Measurements from ENCODE around the gene MPIG6B. TPM values are rescaled to one million over a fixed set of nuclear protein-coding genes. Genes with fewer than 3 reads are reported as not detected.

The MPIG6B gene
- total RNA-seq, 2 donors from 2014 or later, result not detected

DNA sequence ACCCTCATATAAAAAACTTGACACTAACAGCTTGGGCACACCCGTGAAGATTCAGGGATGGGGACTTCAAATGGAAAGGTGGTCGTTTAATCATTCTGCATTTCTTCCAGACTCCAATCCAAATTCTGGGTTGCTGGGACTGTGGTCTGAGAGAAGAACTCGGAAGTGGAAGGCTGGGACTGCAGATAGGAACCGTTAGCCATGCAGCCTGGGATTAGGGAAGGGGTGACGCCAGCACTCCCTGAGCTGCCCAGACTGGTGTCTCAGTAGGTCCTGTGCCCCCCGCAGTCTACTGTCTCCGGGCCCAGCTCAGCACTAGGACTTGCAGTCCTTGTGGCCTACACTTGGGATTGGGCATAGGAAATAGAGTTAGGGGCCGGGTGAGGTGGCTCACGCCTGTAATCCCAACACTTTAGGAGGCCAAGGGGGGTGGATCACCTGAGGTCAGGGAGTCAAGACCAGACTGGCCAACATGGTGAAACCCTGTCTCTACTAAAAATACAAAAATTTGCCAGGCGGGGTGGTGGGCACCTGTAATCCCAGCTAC, 13.7 kb downstream of the MPIG6B start:
- Histone ChIP-seq H3K4me3 (ENCODE audit: low read length) (peak overlapping the region; percentile 98), H3K9ac (ENCODE audit: extremely low read depth, low read length, poor library complexity, severe bottlenecking) (peak overlapping the region; percentile 26), H3K36me3 (ENCODE audit: control insufficient read depth, insufficient read depth, low read length) (peaks cover 29% of the 10 kb centered on the region), H3K27ac (ENCODE audit: low read depth, low read length) (peak overlapping the region; percentile 87), H3K9me3 (ENCODE audit: control insufficient read depth, low read length) (no peaks in the 10 kb centered on the region), H3K27me3 (ENCODE audit: control insufficient read depth, insufficient read depth, low read length, poor library complexity, severe bottlenecking) (no peaks in the 10 kb centered on the region), H3K4me1 (ENCODE audit: control insufficient read depth, insufficient read depth, low read length) (peaks cover 18% of the 10 kb centered on the region)
- H3K27me3 Mint-ChIP-seq (ENCODE audit: insufficient read depth), result no peaks in the 10 kb centered on the region
- peak overlapping the region; percentile 93 for H3K27ac Mint-ChIP-seq
- WGBS, 2 experiments (ENCODE audit: insufficient coverage in 1 of 2, insufficient read length in 1 of 2), result 50 to 53% methylated on average over 8 to 10 of the region's 10 CpGs
- peak overlapping the region; percentile 99 for H3K4me3 Mint-ChIP-seq
- H3K9me3 Mint-ChIP-seq, result no peaks in the 10 kb centered on the region
- peak; percentile 64 for DNase-seq
- H3K36me3 Mint-ChIP-seq (ENCODE audit: low read depth), result peaks cover 33% of the 10 kb centered on the region
- peaks cover 41% of the 10 kb centered on the region for H3K4me1 Mint-ChIP-seq
- TF ChIP-seq, protein P1, sequence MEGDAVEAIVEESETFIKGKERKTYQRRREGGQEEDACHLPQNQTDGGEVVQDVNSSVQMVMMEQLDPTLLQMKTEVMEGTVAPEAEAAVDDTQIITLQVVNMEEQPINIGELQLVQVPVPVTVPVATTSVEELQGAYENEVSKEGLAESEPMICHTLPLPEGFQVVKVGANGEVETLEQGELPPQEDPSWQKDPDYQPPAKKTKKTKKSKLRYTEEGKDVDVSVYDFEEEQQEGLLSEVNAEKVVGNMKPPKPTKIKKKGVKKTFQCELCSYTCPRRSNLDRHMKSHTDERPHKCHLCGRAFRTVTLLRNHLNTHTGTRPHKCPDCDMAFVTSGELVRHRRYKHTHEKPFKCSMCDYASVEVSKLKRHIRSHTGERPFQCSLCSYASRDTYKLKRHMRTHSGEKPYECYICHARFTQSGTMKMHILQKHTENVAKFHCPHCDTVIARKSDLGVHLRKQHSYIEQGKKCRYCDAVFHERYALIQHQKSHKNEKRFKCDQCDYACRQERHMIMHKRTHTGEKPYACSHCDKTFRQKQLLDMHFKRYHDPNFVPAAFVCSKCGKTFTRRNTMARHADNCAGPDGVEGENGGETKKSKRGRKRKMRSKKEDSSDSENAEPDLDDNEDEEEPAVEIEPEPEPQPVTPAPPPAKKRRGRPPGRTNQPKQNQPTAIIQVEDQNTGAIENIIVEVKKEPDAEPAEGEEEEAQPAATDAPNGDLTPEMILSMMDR (conservative IDR thresholded peaks at IDR 0.05), result no peak

DNA sequence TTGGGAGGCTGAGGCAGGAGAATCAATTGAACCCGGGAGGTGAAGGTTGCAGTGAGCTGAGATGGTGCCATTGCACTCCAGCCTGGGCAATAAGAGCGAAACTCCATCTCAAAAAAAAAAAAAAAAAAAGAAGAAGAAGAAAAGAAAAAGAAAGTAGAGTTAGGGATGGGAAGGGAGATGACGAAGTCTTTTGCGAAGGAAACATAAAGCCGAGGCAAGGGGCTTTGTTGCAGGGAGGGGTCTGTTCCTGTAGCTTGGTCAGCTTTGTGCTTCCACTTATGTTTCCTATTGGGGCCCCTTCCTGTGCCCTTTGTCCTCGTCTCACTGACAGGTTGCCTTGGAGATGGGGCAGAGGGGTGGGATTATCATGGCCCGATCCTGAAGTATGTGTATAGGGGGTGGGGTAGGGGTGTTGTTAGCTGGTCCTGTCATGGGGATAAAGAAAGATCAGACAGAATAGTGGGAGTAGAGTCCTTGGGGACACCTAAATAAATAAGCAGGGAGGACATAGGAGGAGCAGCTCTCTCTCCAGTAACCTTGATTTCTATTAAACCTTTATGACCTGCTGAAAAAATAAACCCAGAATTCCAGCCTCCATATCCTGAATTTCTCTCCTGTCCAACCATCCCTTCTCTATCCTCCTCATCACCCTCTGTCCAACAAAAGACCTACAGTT, 14.3 kb downstream of the MPIG6B start:
- 19 to 50% methylated on average over 4 to 6 of the region's 7 CpGs for WGBS, 2 experiments (ENCODE audit: insufficient coverage in 1 of 2, insufficient read length in 1 of 2)
- TF ChIP-seq, protein P1 (conservative IDR thresholded peaks at IDR 0.05), result no peak
- no peaks in the 10 kb centered on the region for H3K27me3 Mint-ChIP-seq (ENCODE audit: insufficient read depth)
- peak; percentile 60 for DNase-seq
- H3K4me3 Mint-ChIP-seq, result peak overlapping the region; percentile 99
- H3K36me3 ChIP-seq (ENCODE audit: control insufficient read depth, insufficient read depth, low read length), result peaks cover 25% of the 10 kb centered on the region
- peak overlapping the region; percentile 93 for H3K27ac Mint-ChIP-seq
- H3K4me1 Mint-ChIP-seq, result peaks cover 41% of the 10 kb centered on the region
- H3K4me3 ChIP-seq (ENCODE audit: low read length), result peak overlapping the region; percentile 51
- H3K9me3 ChIP-seq (ENCODE audit: control insufficient read depth, low read length), result no peaks in the 10 kb centered on the region
- H3K27me3 ChIP-seq (ENCODE audit: control insufficient read depth, insufficient read depth, low read length, poor library complexity, severe bottlenecking), result no peaks in the 10 kb centered on the region
- peaks cover 29% of the 10 kb centered on the region for H3K36me3 Mint-ChIP-seq (ENCODE audit: low read depth)
- H3K9ac ChIP-seq (ENCODE audit: extremely low read depth, low read length, poor library complexity, severe bottlenecking), result peak overlapping the region; percentile 38
- peak overlapping the region; percentile 87 for H3K27ac ChIP-seq (ENCODE audit: low read depth, low read length)
- no peaks in the 10 kb centered on the region for H3K9me3 Mint-ChIP-seq
- peaks cover 18% of the 10 kb centered on the region for H3K4me1 ChIP-seq (ENCODE audit: control insufficient read depth, insufficient read depth, low read length)

DNA sequence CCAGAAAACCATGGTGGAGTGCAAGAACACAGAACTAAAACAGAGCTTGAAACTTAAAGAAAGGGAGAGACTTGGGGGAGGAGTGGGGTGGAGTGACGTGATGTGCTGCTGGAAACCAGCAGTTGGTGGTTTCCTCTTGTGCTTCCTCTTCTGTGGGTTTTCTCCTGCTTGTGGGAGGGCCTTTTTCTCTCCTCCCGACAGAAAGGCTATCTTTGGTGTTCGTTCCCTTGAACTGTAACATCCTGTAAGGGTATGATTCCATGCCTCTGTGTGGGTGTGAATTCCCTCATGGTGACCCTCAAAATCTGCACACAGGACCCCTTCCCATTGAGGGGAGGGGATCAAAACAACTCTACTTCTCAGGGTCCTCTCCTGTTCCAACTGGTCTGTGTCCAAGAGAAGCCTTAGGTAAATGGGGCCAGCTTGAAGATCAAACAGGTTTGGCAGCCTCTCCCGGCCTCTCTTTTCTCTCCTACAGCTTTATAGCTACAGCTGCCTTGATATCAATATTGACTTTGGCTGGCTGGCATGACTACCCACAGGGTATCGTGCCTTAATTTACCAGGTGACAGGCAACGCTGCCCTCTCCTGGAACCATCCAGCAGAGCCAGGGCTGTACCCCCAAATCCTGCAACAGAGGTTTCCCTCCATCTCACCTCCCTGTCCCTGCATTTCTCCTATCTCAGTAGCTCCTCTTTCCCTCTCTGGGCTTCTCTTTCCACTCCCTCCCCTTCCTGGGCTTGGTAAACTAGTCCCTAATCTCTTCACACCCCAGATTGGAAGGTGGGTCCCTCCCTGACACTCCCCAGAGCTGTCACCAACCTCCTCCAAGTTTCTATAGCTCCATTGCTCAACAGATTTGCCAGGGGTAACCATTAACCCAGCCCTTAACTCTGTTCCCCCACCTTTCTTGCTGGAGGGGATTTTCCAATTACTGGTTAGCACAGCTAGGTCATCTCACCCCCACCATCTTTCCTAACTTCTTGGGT, 15.1 kb downstream of the MPIG6B start:
- peaks cover 18% of the 10 kb centered on the region for H3K36me3 ChIP-seq (ENCODE audit: control insufficient read depth, insufficient read depth, low read length)
- peak overlapping the region; percentile 87 for H3K27ac ChIP-seq (ENCODE audit: low read depth, low read length)
- peak overlapping the region; percentile 38 for H3K9ac ChIP-seq (ENCODE audit: extremely low read depth, low read length, poor library complexity, severe bottlenecking)
- DNase-seq, result peak; percentile 62
- peak overlapping the region; percentile 99 for H3K4me3 Mint-ChIP-seq
- peak overlapping the region; percentile 51 for H3K4me3 ChIP-seq (ENCODE audit: low read length)
- H3K9me3 ChIP-seq (ENCODE audit: control insufficient read depth, low read length), result no peaks in the 10 kb centered on the region
- peaks cover 46% of the 10 kb centered on the region for H3K4me1 Mint-ChIP-seq
- no peaks in the 10 kb centered on the region for H3K27me3 ChIP-seq (ENCODE audit: control insufficient read depth, insufficient read depth, low read length, poor library complexity, severe bottlenecking)
- TF ChIP-seq, protein P1 (conservative IDR thresholded peaks at IDR 0.05), result peak; percentile 32
- H3K4me1 ChIP-seq (ENCODE audit: control insufficient read depth, insufficient read depth, low read length), result peaks cover 18% of the 10 kb centered on the region
- H3K9me3 Mint-ChIP-seq, result no peaks in the 10 kb centered on the region
- no peaks in the 10 kb centered on the region for H3K27me3 Mint-ChIP-seq (ENCODE audit: insufficient read depth)
- H3K27ac Mint-ChIP-seq, result peak overlapping the region; percentile 93
- H3K36me3 Mint-ChIP-seq (ENCODE audit: low read depth), result peaks cover 24% of the 10 kb centered on the region
- WGBS, 2 experiments (ENCODE audit: insufficient coverage in 1 of 2, insufficient read length in 1 of 2), result 58 to 81% methylated on average over 3 to 6 of the region's 6 CpGs
